Smooth muscle cell (in vitro differentiated cells): Measurements from ENCODE around the gene TTF1. TPM values are rescaled to one million over a fixed set of nuclear protein-coding genes. Genes with fewer than 3 reads are reported as not detected.

Experiments used
- DNase-seq: peaks from one replicate; lab custom pipeline; 2025; ENCODE audit not compliant: unreplicated experiment; lab: John Stamatoyannopoulos, UW
- H2AFZ ChIP-seq: fragments of 200-600 bp; sonication (generic); 2 replicates; pipeline ENCODE4 v1.6.0; 2016; ENCODE audit warnings: antibody characterized with exemption, low read depth, mild to moderate bottlenecking
- H3F3A ChIP-seq: fragments of 200-600 bp; sonication (generic); 2 replicates; pipeline ENCODE4 v1.6.0; 2017; ENCODE audit warnings: antibody characterized with exemption, low read depth
- H3K27ac ChIP-seq: fragments of 200-600 bp; sonication (generic); 2 replicates; pipeline ENCODE4 v1.5.1; 2016; ENCODE audit warnings: low read depth, mild to moderate bottlenecking
- H3K27me3 ChIP-seq: fragments of 200-600 bp; sonication (generic); 2 replicates; pipeline ENCODE4 v1.6.1; 2016; ENCODE audit warnings: low read depth, mild to moderate bottlenecking
- H3K36me3 ChIP-seq: fragments of 200-600 bp; sonication (generic); 2 replicates; pipeline ENCODE4 v1.5.1; 2016; ENCODE audit warnings: low read depth
- H3K4me1 ChIP-seq: fragments of 200-600 bp; sonication (generic); 2 replicates; pipeline ENCODE4 v1.5.1; 2016; ENCODE audit warnings: low read depth
- H3K4me2 ChIP-seq: fragments of 200-600 bp; sonication (generic); 2 replicates; pipeline ENCODE4 v1.6.0; 2016; ENCODE audit warnings: mild to moderate bottlenecking
- H3K4me3 ChIP-seq: fragments of 200-600 bp; sonication (generic); 2 replicates; pipeline ENCODE4 v1.5.1; 2016; ENCODE audit warnings: mild to moderate bottlenecking
- H3K79me2 ChIP-seq: fragments of 200-600 bp; sonication (generic); 2 replicates; pipeline ENCODE4 v1.6.0; 2016; ENCODE audit warnings: low read depth, mild to moderate bottlenecking
- H3K9ac ChIP-seq: fragments of 200-600 bp; sonication (generic); 2 replicates; pipeline ENCODE4 v1.6.0; 2016; ENCODE audit warnings: low read depth
- H3K9me3 ChIP-seq: fragments of 200-600 bp; sonication (generic); replicated peaks from 2 replicates; pipeline ENCODE4 v1.5.1; 2016; ENCODE audit warnings: low read depth
- H4K20me1 ChIP-seq: fragments of 200-600 bp; sonication (generic); 2 replicates; pipeline ENCODE4 v1.6.0; 2016; ENCODE audit warnings: low read depth
- WGBS: methylation state at CpG from one replicate; pipeline ENCODE4 v1.1.7; 2016; ENCODE audit warnings: low lambda C conversion rate; 5-methylcytosine and 5-hydroxymethylcytosine counted together
- polyA plus RNA-seq: library from polyadenylated mRNA; unstranded; fragments of >200 nt; fragmentation: Nextera tagmentation; extraction: Ambion mirVana; gene quantifications from 2 replicates; pipeline ENCODE4 v1.2.1, GENCODE V29; 2016
- total RNA-seq: library from RNA; depleted of rRNA; stranded (reverse); fragments of >200 nt; gene quantifications from 2 replicates; pipeline ENCODE4 v1.2.3, GENCODE V29; 2014
- TF ChIP-seq, protein P1 (sequence below): fragments of 200-600 bp; sonication (generic); IDR thresholded peaks from 2 replicates; pipeline ENCODE4 v1.5.1; 2017; ENCODE audit warnings: borderline replicate concordance, mild to moderate bottlenecking, antibody characterized with exemption; ENCODE audit not compliant: insufficient read depth, poor library complexity, severe bottlenecking

TTF1 gene
- total and polyA plus RNA-seq, 2 experiments from 2014 or later = 5.5 to 16.4 TPM

DNA sequence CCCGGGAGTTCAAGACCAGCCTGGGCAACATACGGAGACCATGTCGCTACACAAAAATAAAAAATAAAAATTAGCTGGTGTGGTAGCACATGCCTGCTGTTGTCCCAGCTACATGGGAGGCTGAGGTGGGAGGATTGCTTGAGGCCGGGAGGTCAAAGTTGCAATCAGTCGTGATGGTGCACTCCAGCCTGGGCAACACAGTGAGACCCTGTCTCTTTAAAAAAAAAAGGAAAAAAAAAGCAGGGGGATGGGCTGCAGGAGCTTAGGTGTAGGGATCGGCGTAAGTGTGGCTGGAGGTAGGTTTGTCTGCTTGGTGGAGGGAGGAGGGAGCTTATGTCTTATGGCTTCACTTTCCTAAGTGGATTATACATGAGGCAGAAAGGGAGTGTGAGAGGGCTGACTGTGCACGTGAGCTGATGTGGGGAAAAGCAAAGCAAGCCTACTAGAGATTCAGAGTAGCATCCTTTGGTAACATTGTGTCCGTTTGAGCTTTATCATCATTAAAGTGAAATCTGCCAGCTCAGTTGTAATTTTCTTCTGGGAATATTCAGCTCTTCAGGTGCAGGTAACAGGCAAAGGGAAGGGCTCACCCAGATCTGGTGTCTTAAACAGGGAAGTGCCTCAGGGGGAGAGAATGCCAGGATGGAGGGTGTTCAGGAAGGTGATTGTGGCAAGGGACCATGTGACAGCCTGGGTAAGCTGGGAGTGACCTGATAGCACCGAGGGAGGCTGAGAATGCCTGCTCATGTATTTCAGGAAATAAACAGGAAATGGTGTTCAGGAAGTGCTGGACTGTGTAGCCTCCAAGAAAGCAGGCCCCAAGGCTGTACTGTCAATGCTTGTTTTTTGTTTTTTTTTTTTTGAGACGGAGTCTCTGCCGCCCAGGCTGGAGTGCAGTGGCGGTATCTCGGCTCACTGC is 34.2 kb downstream of the TTF1 start:
- Histone ChIP-seq H3K9me3 (no peaks in the 10 kb centered on the region), H3K27ac (no peak overlapping the region), H3K9ac (no peak overlapping the region), H3K36me3 (no peaks in the 10 kb centered on the region), H3K27me3 (no peaks in the 10 kb centered on the region), H3F3A (peaks cover 6% of the 10 kb centered on the region), H3K4me1 (no peaks in the 10 kb centered on the region), H3K79me2 (no peaks in the 10 kb centered on the region), H3K4me3 (no peak overlapping the region), H3K4me2 (no peak overlapping the region), H4K20me1 (no peaks in the 10 kb centered on the region), H2AFZ (no peak overlapping the region)
- WGBS = 88% methylated on average over 14 of the region's 14 CpGs
- TF ChIP-seq, protein P1, sequence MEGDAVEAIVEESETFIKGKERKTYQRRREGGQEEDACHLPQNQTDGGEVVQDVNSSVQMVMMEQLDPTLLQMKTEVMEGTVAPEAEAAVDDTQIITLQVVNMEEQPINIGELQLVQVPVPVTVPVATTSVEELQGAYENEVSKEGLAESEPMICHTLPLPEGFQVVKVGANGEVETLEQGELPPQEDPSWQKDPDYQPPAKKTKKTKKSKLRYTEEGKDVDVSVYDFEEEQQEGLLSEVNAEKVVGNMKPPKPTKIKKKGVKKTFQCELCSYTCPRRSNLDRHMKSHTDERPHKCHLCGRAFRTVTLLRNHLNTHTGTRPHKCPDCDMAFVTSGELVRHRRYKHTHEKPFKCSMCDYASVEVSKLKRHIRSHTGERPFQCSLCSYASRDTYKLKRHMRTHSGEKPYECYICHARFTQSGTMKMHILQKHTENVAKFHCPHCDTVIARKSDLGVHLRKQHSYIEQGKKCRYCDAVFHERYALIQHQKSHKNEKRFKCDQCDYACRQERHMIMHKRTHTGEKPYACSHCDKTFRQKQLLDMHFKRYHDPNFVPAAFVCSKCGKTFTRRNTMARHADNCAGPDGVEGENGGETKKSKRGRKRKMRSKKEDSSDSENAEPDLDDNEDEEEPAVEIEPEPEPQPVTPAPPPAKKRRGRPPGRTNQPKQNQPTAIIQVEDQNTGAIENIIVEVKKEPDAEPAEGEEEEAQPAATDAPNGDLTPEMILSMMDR = no peak
- DNase-seq = no peak

DNA sequence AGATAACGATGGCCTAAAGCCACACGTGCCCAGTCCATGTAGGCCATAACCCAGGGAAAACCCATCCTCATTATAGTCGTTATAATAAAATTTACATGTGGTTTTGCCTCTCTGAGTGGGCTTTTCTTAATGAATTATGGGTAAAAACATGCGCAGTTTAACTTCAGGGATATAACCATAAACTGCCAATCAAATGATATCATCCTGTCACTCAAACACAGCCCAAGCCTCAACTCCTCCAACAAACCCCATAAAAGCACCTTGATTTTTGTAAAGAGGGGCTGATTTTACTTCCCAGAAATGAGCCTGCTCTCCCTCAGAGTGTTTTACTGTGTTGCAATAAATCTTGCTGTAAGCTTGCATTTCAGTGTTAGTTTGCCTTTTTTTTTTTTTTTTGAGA is 36.0 kb downstream of the TTF1 start:
- WGBS = 93% methylated on average over 4 of the region's 4 CpGs
- Histone ChIP-seq H4K20me1 (no peaks in the 10 kb centered on the region), H3K4me3 (no peak overlapping the region), H3K4me1 (no peaks in the 10 kb centered on the region), H3F3A (peaks cover 6% of the 10 kb centered on the region), H2AFZ (no peak overlapping the region), H3K27me3 (no peaks in the 10 kb centered on the region), H3K4me2 (no peak overlapping the region), H3K36me3 (no peaks in the 10 kb centered on the region), H3K79me2 (no peaks in the 10 kb centered on the region), H3K27ac (no peak overlapping the region), H3K9me3 (no peaks in the 10 kb centered on the region), H3K9ac (no peak overlapping the region)
- no peak for DNase-seq
- TF ChIP-seq, protein P1 = no peak

DNA sequence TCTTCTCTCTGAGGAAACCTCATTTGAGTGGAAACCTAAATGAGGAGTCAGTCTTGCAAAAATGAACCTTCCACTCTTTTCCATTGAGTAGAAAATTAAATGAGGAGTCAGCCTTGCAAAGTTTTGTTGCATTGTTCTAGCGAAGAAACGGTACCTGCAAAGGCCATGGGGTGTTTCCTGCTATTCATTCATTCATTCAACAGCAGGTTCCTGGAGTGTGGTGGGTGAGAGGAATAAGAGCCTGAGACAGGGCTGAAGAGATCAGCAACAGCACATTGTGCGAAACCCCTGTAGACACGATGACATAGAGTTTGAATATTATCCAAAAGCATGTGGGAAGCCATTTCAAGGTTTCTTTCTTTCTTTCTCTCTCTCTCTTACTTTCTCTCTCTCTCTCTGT is 37.2 kb downstream of the TTF1 start:
- no peaks in the 10 kb centered on the region for H3K36me3 ChIP-seq
- H3K27ac ChIP-seq = no peak overlapping the region
- DNase-seq = no peak
- no peak overlapping the region for H3K4me2 ChIP-seq
- H3K79me2 ChIP-seq = no peaks in the 10 kb centered on the region
- no peaks in the 10 kb centered on the region for H3K27me3 ChIP-seq
- no peaks in the 10 kb centered on the region for H3K4me1 ChIP-seq
- H3K9me3 ChIP-seq = no peaks in the 10 kb centered on the region
- no peaks in the 10 kb centered on the region for H4K20me1 ChIP-seq
- no peak overlapping the region for H3K9ac ChIP-seq
- WGBS = 98% methylated on average over 4 of the region's 4 CpGs
- H3K4me3 ChIP-seq = no peak overlapping the region
- peaks cover 6% of the 10 kb centered on the region for H3F3A ChIP-seq
- TF ChIP-seq, protein P1 = no peak
- H2AFZ ChIP-seq = no peak overlapping the region
